GM23248 (cell line): ENCODE measurements around the gene ZNF470.

Experiments
- EZH2 ChIP-seq: fragments of 200-600 bp; sonication (generic); IDR thresholded peaks from 2 replicates; pipeline ENCODE4 v1.6.1; 2018; ENCODE audit warnings: antibody characterized with exemption, mild to moderate bottlenecking; ENCODE audit not compliant: insufficient read depth, poor library complexity, severe bottlenecking
- EZH2phosphoT487 ChIP-seq: fragments of 200-600 bp; sonication (generic); IDR thresholded peaks from 2 replicates; pipeline ENCODE4 v1.6.1; 2018; ENCODE audit warnings: antibody characterized with exemption, moderate library complexity, mild to moderate bottlenecking, low read depth; ENCODE audit not compliant: insufficient read depth

- TF ChIP-seq EZH2 = no peak
- no peak for TF ChIP-seq EZH2phosphoT487
Observed at GRCh38 chr19:56543776-56544175, 23.5 kb upstream of the ZNF470 start.
